Measurements from ENCODE around the gene TIMP1. TPM values are rescaled to one million over a fixed set of nuclear protein-coding genes. Genes with fewer than 3 reads are reported as not detected.

Gene TIMP1
- total RNA-seq, 4 donors from 2014 or later: 133 to 621 (median 176) TPM

DNA sequence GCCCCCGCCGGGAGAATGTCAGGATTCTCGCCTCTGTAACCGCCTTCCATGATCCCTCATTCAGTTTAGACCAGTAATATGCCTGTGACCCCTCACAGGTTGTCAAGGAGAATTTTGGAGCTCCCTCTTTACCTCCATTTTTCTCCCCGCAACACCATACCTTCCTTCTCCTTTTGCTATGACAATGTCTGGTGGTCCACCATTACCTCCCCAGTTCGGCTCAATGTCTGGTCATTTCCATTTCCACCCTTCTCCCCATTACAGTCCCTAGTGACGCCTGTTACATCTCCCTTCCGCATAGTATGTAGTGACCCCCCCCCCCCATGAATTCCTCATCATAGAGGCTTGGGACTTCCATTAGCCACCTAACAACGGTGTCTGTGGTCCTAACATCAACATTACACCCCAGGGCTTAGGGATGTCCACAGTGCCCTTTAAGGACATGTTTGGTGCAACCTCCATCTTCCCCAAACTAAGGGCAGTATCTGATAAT is 20.5 kb upstream of the TIMP1 start:
- TF ChIP-seq POLR2A (IDR thresholded peaks at IDR 0.05) (no peak), CTCF (IDR thresholded peaks at IDR 0.05) (no peak), EP300 (IDR thresholded peaks at IDR 0.05) (no peak)
- WGBS, 2 donors: 0 to 50% methylated on average over 7 to 9 of the region's 9 CpGs

DNA sequence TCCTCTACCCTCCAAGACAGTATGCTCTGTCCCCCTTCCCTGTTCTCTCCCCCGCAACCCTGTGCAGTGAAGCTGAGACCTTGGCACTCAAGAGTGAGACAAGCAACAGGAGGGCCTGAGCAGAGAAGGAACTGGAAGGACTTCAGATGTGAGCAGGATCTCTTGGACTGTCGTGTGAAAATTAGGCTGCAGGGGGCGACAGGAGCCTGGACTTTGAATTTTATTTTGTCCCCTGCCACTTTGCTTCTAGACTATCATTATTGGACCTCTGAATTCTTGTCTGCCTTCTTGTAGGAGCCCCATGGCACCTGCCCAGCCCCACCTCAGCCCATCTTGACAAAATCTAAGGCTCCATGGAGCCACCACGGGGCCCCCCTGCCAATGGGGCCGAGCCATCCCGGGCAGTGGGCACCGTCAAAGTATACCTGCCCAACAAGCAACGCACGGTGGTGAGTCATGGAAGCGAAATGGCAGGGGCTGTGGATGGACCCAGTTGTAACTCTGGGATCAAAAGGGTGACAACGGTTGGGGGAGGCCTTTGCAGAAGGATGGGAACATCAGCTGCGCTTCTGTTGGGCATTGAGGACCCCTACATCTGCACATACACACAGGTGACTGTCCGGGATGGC is 19.5 kb upstream of the TIMP1 start:
- H3K27ac ChIP-seq: no peak overlapping the region
- DNase-seq (ENCODE audit: low spot score in 2 of 2): no peak
- no peaks in the 10 kb centered on the region for H3K27me3 ChIP-seq
- peaks cover 0 to 26% (median 0%) of the 10 kb centered on the region in 4 donors for H3K4me1 ChIP-seq
- WGBS, 2 donors: 49 to 78% methylated on average over 3 to 12 of the region's 13 CpGs
- TF ChIP-seq EP300 (IDR thresholded peaks at IDR 0.05) (no peak), CTCF (IDR thresholded peaks at IDR 0.05) (peak in 1 of 5 experiments; percentile 18)
- H3K36me3 ChIP-seq: peaks cover 0 to 43% (median 0%) of the 10 kb centered on the region in 3 donors
- no peak overlapping the region for H3K4me3 ChIP-seq
- H3K9me3 ChIP-seq: no peaks in the 10 kb centered on the region

More for the DNA sequence above, 20.5 kb upstream of the TIMP1 start:
- H3K27ac ChIP-seq: peak overlapping the region; percentile 92 to 98 (median 94)
- H3K4me3 ChIP-seq: peak overlapping the region; percentile 36 to 73 (median 56)
- peaks cover 0 to 34% (median 0%) of the 10 kb centered on the region in 3 donors for H3K36me3 ChIP-seq
- no peaks in the 10 kb centered on the region for H3K9me3 ChIP-seq
- H3K4me1 ChIP-seq: peaks cover 0 to 26% (median 0%) of the 10 kb centered on the region in 4 donors
- no peak for DNase-seq (ENCODE audit: low spot score in 2 of 2)
- no peaks in the 10 kb centered on the region for H3K27me3 ChIP-seq

DNA sequence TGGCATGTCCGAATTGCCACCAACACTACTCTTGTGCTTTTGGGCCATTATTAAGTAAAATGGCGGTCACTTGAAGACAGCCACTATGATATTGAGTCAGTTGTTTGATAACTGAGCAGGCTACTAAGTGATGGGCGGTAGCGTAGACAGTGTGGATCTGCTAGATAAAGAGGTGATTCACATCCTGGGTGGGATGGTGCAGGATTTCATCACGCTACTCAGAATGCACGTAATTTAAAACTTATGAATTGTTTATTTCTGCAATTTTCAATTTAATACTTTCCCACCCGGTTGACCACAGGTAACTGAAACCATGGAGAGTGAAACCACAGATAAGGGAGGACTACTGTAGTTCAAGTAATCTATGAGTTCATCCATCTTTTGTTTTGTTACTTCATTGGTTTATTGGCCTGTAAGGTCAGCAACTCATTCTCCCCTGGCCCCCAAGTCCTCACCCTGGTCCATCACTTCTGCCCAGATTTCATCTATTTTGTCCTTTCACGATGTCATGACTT is 18.4 kb upstream of the TIMP1 start:
- WGBS, 2 donors: 85 to 90% methylated on average over 8 of the region's 8 CpGs
- Histone ChIP-seq H3K4me1 (peaks cover 0 to 26% (median 0%) of the 10 kb centered on the region in 4 donors), H3K9me3 (no peaks in the 10 kb centered on the region), H3K27me3 (no peaks in the 10 kb centered on the region), H3K36me3 (peaks cover 0 to 54% (median 0%) of the 10 kb centered on the region in 3 donors), H3K27ac (no peak overlapping the region), H3K4me3 (no peak overlapping the region)
- DNase-seq (ENCODE audit: low spot score in 2 of 2): no peak
- TF ChIP-seq CTCF (IDR thresholded peaks at IDR 0.05) (no peak), POLR2A (IDR thresholded peaks at IDR 0.05) (no peak), EP300 (IDR thresholded peaks at IDR 0.05) (no peak)

DNA sequence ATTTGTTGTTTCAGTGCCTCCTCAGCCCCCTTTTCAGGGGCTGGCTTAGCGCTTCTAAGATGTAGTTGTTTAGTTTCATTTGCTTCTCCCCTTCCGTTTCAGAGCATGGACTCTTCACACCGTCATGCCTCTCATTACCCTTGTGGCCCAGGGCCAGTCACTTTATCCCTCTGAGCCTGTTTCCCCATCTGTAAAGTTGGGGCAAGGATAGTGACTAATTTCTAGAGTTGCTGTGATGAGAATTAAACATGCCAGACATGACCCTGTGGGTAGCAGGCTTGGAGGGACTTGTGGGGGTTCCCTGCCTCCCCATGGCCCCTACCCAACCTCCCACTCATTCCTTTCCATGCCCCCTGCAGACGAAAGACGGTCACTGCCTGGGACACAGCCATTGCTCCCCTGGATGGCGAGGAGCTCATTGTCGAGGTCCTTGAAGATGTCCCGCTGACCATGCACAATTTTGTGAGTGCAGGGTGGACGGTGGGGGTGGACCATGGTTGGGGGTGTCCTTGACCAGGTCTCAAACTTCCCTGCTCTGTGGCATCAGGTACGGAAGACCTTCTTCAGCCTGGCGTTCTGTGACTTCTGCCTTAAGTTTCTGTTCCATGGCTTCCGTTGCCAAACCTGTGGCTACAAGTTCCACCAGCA is 17.7 kb upstream of the TIMP1 start:
- Histone ChIP-seq H3K9me3 (no peaks in the 10 kb centered on the region), H3K27me3 (no peaks in the 10 kb centered on the region), H3K27ac (no peak overlapping the region), H3K4me1 (peaks cover 0 to 23% (median 0%) of the 10 kb centered on the region in 4 donors), H3K36me3 (peaks cover 0 to 61% (median 0%) of the 10 kb centered on the region in 3 donors), H3K4me3 (no peak overlapping the region)
- 74 to 81% methylated on average over 5 to 12 of the region's 12 CpGs for WGBS, 2 donors
- no peak for DNase-seq (ENCODE audit: low spot score in 2 of 2)
- TF ChIP-seq CTCF (IDR thresholded peaks at IDR 0.05) (no peak), EP300 (IDR thresholded peaks at IDR 0.05) (no peak), POLR2A (IDR thresholded peaks at IDR 0.05) (no peak)

DNA sequence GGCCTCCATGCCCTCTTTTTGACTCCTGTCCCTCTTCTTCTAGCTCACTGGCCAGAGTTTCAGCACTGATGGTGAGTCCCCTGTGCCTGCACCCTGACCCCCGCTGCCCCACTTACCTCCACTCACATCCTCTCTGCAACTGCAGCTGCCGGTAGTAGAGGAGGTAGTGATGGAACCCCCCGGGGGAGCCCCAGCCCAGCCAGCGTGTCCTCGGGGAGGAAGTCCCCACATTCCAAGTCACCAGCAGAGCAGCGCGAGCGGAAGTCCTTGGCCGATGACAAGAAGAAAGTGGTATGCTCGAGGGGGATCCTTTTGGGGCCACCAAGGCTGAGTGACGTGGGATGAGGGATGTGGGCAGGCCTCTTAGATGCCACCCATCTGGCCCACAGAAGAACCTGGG is 15.4 kb upstream of the TIMP1 start:
- no peak for TF ChIP-seq CTCF (IDR thresholded peaks at IDR 0.05)
- TF ChIP-seq POLR2A (IDR thresholded peaks at IDR 0.05): no peak
- TF ChIP-seq EP300 (IDR thresholded peaks at IDR 0.05): no peak
- H3K4me1 ChIP-seq: peaks cover 0 to 14% (median 0%) of the 10 kb centered on the region in 4 donors
- no peaks in the 10 kb centered on the region for H3K9me3 ChIP-seq
- no peak overlapping the region for H3K4me3 ChIP-seq
- no peak for DNase-seq (ENCODE audit: low spot score in 2 of 2)
- H3K27me3 ChIP-seq: no peaks in the 10 kb centered on the region
- 90 to 100% methylated on average over 2 to 11 of the region's 11 CpGs for WGBS, 2 donors
- H3K27ac ChIP-seq: no peak overlapping the region
- peaks cover 0 to 84% (median 0%) of the 10 kb centered on the region in 3 donors for H3K36me3 ChIP-seq

Measured in tibial nerve (tissue), 4 donors.